Endodermal cell (in vitro differentiated cells): ENCODE data around the gene ASB1. TPM values are rescaled to one million over a fixed set of nuclear protein-coding genes. Genes with fewer than 3 reads are reported as not detected.

Experiments used
- DNase-seq: peaks from one replicate; pipeline ENCODE4 v3.0.0-alpha.2; 2017
- H3K27ac ChIP-seq: 2 replicates; pipeline ENCODE4 v1.5.1; 2013; ENCODE audit warnings: mild to moderate bottlenecking, low read depth, low read length, moderate library complexity
- H3K27me3 ChIP-seq: 2 replicates; pipeline ENCODE4 v1.6.1; 2013; ENCODE audit warnings: mild to moderate bottlenecking, low read length, moderate library complexity; ENCODE audit not compliant: insufficient read depth, control insufficient read depth, poor library complexity, severe bottlenecking
- H3K36me3 ChIP-seq: 2 replicates; pipeline ENCODE4 v1.7.0; 2013; ENCODE audit warnings: mild to moderate bottlenecking, low read length, moderate library complexity; ENCODE audit not compliant: control insufficient read depth, insufficient read depth
- H3K4me1 ChIP-seq: one replicate; pipeline ENCODE4 v1.7.0; 2013; ENCODE audit warnings: low read length; ENCODE audit not compliant: control insufficient read depth, insufficient read depth
- H3K4me3 ChIP-seq: 2 replicates; pipeline ENCODE4 v1.5.1; 2013; ENCODE audit warnings: mild to moderate bottlenecking, low read length, moderate library complexity
- H3K9ac ChIP-seq: 2 replicates; pipeline ENCODE4 v1.6.1; 2013; ENCODE audit warnings: mild to moderate bottlenecking, low read length, moderate library complexity; ENCODE audit not compliant: poor library complexity, severe bottlenecking; ENCODE audit errors: extremely low read depth
- H3K9me3 ChIP-seq: 2 replicates; pipeline ENCODE4 v1.6.1; 2013; ENCODE audit warnings: mild to moderate bottlenecking, low read length, moderate library complexity; ENCODE audit not compliant: control insufficient read depth
- H3K27ac Mint-ChIP-seq: 2 replicates; pipeline ENCODE4 v1.8.0; 2020; ENCODE audit warnings: mixed read lengths
- H3K27me3 Mint-ChIP-seq: 2 replicates; pipeline ENCODE4 v1.8.0; 2021; ENCODE audit warnings: mild to moderate bottlenecking, mixed read lengths; ENCODE audit not compliant: insufficient read depth
- H3K36me3 Mint-ChIP-seq: 2 replicates; pipeline ENCODE4 v1.8.0; 2020; ENCODE audit warnings: low read depth, mixed read lengths
- H3K4me1 Mint-ChIP-seq: 2 replicates; pipeline ENCODE4 v1.8.0; 2020; ENCODE audit warnings: mixed read lengths
- H3K4me3 Mint-ChIP-seq: 2 replicates; pipeline ENCODE4 v1.8.0; 2020; ENCODE audit warnings: mild to moderate bottlenecking, moderate library complexity, mixed read lengths
- H3K9me3 Mint-ChIP-seq: 2 replicates; pipeline ENCODE4 v1.8.0; 2020; ENCODE audit warnings: mild to moderate bottlenecking, mixed read lengths
- CTCF ChIP-seq: fragments of 200-600 bp; sonication (generic); conservative IDR thresholded peaks from 2 replicates; pipeline ENCODE4 v1.5.0; 2021; ENCODE audit warnings: antibody characterized with exemption, mild to moderate bottlenecking
- WGBS, 2 experiments: methylation state at CpG; one replicate each; pipeline versions ENCODE4 v1.1.5 to v1.1.7; 2013; ENCODE audit warnings: missing lambda C conversion rate in 2 of 2, mixed read lengths in 1 of 2; ENCODE audit not compliant: insufficient coverage in 1 of 2, insufficient read length in 1 of 2; 5-methylcytosine and 5-hydroxymethylcytosine counted together
- total RNA-seq, 2 donors: library from RNA; stranded (reverse); fragmentation: NEBNext Ultra II Directional in 1 of 2; extraction: Animal tissue kit (Norgen Biotek cat#: 25700) in 1 of 2; gene quantifications; 2 replicates in 1 of 2; 3 replicates in 1 of 2; pipeline ENCODE4 v1.2.1, GENCODE V29; 2021

The ASB1 gene
- total RNA-seq, 2 donors from 2014 or later: 39.0 to 39.6 TPM

GRCh38 chr2:238486123-238486848, 59.6 kb downstream of the ASB1 start:
- Histone ChIP-seq H3K4me3 (no peak overlapping the region), H3K36me3 (no peaks in the 10 kb centered on the region), H3K9me3 (no peaks in the 10 kb centered on the region), H3K27me3 (no peaks in the 10 kb centered on the region), H3K27ac (no peak overlapping the region), H3K9ac (no peak overlapping the region), H3K4me1 (no peaks in the 10 kb centered on the region)
- WGBS, 2 experiments: 97% methylated on average over 5 of the region's 5 CpGs; no CpG with 5 or more reads in 1 of the 2 experiments
- Mint-ChIP-seq H3K27ac (no peak overlapping the region), H3K36me3 (no peaks in the 10 kb centered on the region), H3K9me3 (no peaks in the 10 kb centered on the region), H3K4me1 (peaks cover 3% of the 10 kb centered on the region), H3K4me3 (no peak overlapping the region), H3K27me3 (no peaks in the 10 kb centered on the region)
- DNase-seq: no peak
- TF ChIP-seq CTCF: no peak

GRCh38 chr2:238487134-238487533, 60.4 kb downstream of the ASB1 start:
- WGBS, 2 experiments: 94 to 96% methylated on average over 10 to 14 of the region's 14 CpGs
- TF ChIP-seq CTCF: no peak
- Histone ChIP-seq H3K9ac (no peak overlapping the region), H3K36me3 (no peaks in the 10 kb centered on the region), H3K4me1 (no peaks in the 10 kb centered on the region), H3K4me3 (no peak overlapping the region), H3K27ac (no peak overlapping the region), H3K27me3 (no peaks in the 10 kb centered on the region), H3K9me3 (no peaks in the 10 kb centered on the region)
- H3K9me3 Mint-ChIP-seq: no peaks in the 10 kb centered on the region
- no peaks in the 10 kb centered on the region for H3K36me3 Mint-ChIP-seq
- H3K27ac Mint-ChIP-seq: no peak overlapping the region
- no peak for DNase-seq
- H3K27me3 Mint-ChIP-seq: no peaks in the 10 kb centered on the region
- H3K4me3 Mint-ChIP-seq: no peak overlapping the region
- peaks cover 3% of the 10 kb centered on the region for H3K4me1 Mint-ChIP-seq

GRCh38 chr2:238487652-238488346, 61.1 kb downstream of the ASB1 start:
- Histone ChIP-seq H3K27ac (no peak overlapping the region), H3K36me3 (no peaks in the 10 kb centered on the region), H3K4me1 (no peaks in the 10 kb centered on the region), H3K9ac (no peak overlapping the region), H3K9me3 (no peaks in the 10 kb centered on the region), H3K4me3 (no peak overlapping the region), H3K27me3 (no peaks in the 10 kb centered on the region)
- H3K36me3 Mint-ChIP-seq: no peaks in the 10 kb centered on the region
- DNase-seq: no peak
- H3K4me3 Mint-ChIP-seq: no peak overlapping the region
- H3K9me3 Mint-ChIP-seq: no peaks in the 10 kb centered on the region
- WGBS, 2 experiments: 93 to 100% methylated on average over 5 to 12 of the region's 12 CpGs
- no peak overlapping the region for H3K27ac Mint-ChIP-seq
- H3K4me1 Mint-ChIP-seq: peaks cover 3% of the 10 kb centered on the region
- no peak for TF ChIP-seq CTCF
- H3K27me3 Mint-ChIP-seq: no peaks in the 10 kb centered on the region
